HG02973 (cell line): ENCODE results near the gene DCST1.

Source experiments
- ATAC-seq: cut with Tn5 transposase; IDR thresholded peaks from one replicate; pipeline ENCODE4 v1.9.1; 2021; ENCODE audit warnings: moderate library complexity; ENCODE audit not compliant: unreplicated experiment

Gene DCST1

DNA sequence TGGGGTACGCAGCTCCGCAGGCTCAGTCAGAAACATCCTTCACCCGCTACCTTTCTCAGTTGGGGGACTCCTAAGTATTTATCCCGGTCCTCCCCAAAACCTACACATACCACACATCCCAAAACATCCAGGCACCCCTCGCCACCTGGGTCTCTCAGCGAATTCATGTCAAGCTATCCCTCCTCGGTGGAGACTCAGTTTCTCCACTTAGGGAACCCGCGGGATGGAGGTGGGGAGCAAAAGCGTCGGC, 32.3 kb upstream of the DCST1 start:
- ATAC-seq = no peak

DNA sequence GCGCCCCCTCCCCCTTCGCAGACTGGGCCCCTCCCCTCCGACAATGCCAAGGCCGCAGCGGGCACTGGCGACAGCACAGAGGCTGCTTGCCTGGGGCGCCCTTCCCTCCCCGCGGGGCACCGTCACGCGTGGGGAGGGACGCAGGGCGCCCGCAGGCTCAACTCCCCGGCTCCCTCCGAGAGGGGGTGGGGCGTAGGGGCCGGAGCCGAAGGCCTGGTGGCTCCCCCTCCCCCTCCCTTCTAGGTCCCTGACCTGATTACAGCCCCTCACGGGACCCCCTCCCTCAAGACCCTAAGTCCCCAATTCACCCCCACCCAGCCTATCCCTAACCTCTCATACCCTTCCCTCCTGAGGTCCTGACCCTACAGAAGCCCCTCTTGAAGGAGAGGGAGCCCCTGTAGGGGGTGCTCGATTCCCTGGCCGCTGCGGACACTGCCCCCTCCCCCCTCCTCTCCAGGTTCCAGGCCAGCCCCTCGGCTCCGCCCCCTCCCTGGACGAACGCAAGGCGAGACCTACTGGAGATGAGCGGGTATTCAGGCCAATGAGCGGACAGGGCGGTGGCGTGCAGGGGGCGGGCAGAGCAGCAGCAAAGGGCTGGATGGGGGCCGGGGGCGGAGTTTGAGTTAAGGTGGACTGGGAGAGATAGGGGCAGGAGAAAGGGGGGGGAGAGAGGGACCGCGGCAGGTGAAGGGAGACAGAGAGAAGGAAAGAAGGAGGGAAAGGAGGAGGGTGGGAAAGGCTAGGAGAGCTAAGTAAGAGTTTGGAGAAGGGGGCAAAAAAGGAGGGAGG, 31.8 kb upstream of the DCST1 start:
- peak; percentile 48 for ATAC-seq

DNA sequence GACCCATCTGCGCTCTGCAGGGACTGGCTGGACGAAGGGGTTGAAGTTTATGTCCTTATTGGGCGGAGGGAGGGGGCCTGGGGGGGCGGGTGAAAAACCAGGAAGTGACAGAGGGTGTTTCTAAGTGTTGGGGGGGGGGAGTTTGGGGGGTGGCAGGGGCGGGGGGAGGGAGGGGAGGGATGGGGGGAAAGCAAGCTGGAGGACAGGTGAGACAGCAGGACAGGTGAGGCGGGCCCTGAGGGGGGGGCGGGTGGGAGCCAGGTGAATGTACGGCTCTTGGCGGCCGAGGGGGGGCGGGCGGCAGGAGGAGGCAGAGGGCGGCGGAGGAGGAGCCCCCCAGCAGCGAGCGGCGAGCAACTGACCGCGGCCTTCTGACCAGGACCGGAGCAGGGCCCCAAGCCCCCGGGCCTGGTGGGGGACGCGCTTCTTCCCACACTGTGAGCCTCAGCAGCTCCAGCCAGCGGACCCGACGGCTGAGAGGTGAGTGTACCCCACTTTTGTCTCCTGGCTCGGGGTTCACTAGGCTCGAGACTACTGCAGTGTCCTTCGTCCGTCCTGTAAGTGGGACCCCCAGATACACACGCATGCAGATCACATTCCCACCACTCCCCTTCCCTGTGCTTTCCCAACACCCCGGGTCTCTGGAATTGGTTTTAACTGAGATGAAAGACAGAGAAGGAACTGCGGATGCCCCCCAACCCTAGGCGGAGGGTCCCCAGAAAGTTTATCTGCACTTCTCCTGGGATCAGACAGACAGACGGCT, 31.0 kb upstream of the DCST1 start, which contains the start of gene ZBTB7B:
Gene ZBTB7B (plus strand): TSS at position 339 of the 763 bp plus-strand sequence. CDS start 11,859 bp downstream, outside the sequence.
- ATAC-seq = no peak

DNA sequence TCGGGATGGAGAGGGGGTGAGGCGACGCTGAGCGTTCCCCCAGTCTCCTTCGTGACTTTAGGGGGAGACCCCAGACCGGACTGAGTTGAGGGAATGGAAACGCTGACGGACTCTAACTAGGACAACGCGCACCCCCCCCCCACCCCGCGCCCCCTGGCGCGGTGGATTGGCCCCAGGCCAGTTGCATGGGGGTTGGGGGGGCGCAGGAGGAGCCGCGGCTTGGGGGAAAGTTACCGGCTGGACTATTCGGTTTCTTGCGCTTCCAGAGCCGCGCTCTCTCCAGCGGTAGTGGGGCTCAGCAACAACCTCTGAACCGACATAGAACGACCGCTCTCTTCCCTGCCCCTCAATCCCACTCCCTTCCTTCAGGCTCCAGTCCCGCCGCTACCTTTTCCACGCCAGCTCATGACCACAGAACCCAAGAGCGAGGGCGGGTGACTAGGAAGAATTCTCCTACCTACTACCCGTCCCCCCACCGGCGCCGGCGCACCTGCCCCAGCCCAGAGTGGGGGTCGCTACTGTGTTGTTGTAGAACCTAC, 30.3 kb upstream of the DCST1 start:
- ATAC-seq = no peak

DNA sequence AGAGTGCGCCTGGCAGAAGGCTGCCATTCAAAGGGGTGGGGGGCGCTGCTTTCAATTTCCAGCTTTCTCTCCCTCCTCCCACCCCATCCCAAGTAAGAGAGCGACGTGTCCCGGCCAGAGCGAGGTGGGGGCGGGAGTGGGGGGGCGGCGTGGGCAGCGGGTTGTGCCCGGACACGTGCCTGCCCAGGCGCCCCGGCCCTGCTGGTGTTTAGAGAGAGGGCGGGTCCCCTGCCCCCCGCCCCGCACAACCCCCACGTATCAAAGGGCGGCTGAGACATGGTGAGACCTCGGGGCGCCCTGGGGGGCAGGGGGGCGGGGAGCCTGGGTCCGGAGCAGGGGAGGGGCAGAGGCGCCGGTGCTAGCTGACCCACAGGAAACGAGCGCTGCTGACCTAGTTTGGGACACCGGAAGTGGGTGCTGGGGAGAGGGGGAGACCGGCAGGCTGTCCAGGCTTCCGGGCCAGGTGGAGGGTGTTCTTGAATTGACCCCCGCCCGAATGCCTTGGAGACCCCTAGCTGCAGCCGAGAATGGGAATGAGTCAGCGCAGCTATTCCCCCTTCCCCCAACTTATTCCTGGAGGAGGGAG, 29.8 kb upstream of the DCST1 start:
- no peak for ATAC-seq

DNA sequence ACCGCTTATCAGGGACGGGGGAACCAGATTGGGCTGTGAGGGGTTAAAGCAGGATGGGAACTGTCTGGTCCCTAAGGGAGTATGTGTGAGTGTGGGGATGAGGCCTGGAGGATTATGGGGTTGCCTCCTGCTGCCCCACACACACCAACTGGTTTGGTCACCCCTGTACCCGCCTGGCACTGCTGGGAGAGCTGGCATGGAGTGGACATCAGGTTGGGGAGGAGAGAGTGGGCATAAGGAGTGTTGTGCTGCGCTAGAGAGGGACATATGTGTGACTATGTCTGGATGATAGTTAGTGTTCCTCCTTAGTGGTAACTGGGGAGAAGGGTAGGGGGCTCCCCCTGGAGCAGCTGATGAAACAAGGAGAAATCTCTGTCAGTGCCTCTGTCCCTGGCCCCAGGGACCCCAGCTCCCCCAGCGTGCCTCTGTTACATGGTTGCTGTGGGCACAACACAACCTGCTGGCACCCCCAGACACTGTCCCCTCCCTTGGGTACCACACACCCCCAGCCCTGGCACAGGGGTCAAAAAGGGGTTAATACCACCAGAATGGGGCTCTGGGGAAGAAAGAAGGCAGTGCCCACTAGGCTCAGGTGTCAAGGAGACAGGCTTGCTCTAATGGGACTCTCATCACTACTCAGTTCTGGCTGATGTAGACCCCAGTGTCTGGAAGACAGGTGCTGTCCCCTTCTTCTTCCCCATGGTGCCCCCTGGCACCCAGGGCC, 29.1 kb upstream of the DCST1 start:
- no peak for ATAC-seq

DNA sequence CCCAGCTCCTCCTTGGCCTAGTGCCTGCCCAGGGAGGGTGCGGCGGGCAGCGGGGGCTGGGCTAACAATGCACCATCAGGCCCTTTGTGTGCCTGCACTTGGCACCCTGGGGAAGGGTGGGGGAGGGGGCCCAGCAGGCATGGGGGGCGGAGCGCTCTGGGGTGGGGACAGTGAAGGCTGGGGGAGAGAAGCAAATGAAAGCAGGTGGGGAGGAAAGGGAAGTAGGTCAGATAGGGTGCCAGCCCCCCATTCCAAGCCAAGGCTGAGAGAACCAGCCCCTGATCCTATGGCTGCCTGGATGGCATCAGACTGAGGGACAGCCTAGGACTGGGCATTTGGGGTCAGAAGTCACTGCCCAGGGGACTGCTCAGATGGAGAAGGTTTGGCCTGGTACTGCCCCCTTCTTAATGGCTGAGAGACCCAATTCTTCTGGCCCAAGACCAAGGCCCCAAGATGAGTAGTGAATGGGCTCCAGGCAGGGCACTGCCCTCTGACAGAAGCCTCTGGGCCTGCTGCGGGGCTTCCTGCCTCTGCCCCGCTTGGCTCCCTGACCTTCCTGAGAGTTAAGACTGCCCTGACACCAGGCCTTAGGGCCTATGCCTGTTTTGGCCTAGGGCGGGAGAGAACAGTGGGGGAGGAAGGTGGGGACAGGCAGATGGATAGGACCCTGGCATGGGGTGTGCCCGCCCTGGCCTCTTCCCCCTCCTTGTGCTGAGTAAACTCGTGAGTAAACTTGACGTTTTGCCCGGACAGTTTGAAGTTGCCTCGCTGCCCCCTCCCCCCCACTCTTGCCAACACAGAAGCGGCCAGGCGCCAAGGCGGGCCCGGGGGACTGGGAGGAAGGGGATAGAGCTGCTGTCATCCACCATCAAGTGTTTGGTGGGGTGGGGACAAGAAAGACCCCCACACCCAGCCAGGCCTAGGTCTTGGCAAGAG, 28.3 kb upstream of the DCST1 start:
- ATAC-seq = no peak

DNA sequence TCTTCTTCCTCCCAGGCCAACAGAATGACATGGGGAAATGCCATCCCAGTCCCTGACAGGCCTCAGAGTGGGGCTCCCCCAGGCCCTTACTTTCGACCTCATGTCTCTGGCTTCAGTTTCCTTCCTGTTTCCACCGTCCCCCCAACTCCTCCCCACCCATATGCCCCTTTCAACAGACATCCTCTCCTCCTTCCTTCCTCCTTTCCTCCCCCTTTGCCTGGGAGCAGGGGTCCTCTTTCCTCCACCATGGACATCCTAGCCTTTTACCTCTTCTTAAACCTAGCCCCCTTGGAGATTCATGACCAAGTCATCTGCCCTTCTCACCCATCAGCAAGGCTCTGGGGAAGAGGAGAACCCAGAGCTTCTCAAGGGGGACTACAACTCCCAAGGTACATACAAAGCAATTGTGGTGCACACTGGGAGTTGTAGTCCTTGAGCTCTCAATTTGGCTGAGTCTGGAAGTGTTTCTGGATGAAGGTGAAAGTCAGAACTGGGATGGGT, 27.0 kb upstream of the DCST1 start:
- no peak for ATAC-seq

DNA sequence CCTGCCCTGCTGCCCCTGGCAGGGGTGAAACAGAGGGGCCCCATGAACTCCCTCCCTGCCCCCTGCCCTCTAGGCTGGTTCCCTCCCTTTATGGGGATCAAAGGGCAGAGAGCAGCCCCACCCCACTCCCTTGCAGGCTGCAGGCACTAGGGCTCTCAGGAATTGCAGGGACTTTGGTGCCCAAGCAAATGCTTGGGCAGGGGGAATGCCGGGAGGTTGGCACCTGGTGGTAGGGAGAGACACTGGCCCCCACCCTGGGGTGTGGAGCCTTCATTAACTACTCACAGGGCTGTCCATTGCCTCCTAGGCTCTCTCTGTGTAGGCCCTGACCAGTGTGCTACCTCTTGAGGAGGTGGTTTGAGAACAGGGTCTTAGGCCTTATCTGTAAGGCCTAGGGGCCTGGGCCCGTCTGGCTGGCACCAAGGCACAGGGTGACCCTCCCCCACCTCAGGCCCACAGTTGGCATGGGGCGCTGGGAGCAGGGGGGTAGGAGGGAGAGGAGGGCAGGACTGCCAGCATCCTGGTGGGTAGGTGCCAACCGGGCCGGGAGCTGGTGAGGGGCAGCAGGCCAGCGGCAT, 26.3 kb upstream of the DCST1 start:
- ATAC-seq = no peak

DNA sequence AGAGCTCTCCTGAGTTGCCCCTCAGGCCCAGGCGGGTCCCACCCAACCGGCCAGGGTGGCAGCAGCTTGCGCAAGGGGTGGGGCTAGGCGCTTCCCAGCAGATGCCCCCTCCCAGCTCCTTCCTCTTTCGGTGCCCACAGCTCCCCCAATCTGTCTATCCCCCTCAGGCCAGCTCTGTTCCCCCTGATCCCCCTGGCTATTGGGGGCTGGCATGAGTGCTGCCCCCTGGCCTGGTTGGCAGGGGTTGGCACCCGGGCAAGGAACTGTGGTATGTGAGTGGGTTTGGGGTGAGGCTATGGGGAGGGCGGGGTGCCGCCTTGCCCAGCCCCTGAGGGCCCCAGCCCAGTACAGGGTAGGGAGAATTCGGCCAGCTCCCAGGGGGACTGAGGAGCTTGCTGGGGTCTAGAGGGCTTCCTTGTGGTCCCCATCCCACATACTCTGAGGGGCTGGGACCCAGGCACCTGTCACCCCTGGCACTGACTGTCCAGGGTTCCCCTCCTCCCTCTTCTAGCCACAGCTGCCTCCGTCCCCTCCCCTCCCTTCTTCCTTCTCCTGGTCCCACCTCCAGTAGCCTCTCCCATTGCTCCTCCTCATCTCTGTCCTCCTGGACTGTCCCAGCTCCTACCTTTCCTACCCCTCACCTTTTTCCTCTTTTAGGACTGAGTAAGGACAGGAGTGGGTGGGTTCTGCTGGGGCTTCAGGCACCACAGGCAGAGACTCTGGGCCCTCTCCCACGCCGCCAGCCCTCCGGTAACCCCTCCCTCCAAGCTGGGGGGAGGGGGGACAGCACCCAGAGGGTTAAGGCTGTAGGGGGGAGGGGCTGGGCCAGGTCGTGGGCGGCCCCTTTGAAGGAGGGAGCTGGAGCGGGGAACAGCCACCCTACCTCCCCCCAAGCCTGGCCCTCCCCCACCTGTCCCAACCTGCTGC, 25.3 kb upstream of the DCST1 start:
- no peak for ATAC-seq

DNA sequence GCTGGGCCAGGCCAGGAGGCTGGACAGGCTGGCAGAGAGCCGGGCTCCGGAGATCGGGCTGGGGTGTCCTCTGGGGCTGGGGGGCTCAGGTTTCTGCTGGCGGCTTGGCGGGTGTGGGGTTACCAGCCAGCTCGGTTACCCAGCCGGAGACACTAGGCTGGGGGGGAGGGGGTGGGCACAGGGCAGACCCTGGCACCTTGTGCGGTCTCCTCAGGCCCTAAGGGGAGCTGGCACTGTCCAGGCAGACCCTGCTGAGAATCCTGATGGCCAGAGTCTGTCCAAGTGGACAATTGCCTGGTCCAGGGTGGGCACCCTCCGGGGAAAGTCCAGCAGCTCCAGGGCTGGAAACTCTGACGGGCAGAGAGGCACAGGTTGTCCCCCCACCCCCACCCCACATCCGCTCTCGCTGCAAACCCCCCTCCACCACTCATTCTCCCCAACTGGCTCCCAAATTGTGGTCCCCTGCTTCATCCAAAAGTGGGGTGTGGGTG, 24.4 kb upstream of the DCST1 start:
- no peak for ATAC-seq

DNA sequence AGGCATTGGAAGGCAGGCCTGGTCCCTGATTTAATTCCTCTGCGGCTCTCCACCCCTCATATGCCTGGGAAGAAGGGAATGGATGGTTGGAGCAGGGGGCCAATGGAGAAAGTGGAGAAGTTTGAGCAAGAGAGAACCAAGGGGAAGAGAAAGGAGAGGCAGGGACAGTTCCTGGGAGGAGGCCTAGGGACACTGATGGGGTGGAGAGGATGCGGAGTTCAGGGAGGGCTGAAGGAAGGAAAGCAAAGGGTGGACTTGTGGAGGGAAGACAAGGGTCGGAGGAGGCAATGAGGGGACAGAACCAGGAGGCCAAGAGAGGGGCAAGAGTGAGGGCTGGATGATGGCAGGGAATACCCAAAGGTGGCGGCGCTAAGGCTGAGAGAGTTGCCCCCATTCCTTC, 23.9 kb upstream of the DCST1 start:
- no peak for ATAC-seq

DNA sequence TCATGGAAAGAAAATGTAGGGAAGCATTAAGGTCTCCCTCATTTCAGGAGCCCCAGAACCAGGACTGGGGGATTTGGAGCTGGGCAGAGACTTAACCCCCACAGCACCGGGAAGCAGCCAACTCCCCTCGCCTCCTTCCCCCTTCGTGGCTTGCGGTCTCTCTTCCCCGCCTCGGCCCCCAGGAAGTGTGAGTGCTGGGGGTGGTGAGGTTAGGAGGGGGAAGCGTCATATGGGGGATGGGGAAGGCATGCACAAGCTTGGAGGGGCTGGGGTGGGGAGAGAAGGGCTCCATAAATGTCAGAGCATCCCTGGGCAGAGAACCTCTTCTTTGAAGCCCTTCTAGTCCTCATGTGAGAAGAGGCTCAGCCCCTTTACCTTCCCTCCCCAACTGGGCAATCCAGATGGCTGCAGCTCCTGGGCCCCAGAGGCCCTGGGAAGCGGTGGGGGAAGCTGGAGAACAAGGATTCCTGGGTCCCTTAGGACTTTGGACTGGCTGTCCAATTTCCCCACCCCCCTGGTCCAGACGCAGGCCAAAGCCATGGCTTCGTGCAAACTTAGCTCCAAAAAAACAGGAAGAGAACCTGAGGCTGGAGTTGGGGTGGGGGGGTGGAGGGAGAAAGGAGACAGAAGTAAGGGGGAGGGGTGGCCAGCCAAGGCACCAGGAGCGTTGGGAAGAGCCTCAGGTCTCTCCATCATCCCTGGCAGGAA, 23.3 kb upstream of the DCST1 start:
- no peak for ATAC-seq

DNA sequence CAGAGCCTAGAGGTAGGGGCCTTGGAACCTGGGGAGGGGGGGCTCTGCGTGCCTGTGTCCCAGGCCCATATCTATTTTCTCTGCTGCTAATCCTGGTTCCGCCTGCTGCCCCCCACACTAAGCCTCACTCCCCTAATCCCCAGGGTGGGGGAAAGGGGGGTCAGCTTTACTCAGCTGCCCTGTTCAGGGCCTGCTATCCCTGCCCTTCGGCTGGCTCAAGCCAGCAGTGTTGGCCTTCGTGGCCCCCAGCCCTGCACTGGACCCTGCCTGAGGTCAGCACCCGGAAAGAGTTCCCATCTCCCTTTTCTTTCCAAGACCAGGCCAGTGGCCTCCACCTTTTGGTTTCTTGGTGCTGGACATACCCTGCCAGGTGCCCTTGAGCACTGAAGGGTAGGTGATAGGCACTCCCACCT, 22.6 kb upstream of the DCST1 start:
- no peak for ATAC-seq

DNA sequence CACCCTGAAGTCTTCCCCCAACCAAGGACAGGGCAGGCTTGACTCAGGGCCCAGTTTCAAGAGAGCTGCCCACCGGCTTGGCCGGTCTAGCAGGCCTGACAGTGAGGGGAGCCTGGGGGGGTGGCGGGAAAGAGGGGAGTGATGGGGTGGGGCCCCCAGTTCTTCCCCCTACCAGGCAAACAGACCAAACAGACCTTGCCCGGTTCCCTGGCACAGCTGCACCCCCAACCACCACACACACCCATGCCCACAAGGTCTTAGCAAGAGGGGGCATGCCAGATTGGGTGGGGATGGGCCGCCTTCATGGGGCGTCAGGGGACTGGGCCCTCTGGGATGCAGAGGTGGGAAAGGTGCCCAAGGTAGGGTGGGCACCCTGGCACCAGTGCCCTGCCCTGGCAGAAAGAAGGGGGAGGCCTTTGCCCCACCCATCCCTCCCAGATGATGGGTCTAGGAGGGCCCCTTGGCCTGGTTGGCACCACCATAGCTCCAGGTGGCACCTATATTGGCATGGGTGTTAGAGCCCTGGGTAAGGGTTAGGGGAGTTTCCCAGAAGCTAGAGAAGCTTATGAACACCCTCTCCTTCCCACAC, 22.1 kb upstream of the DCST1 start:
- no peak for ATAC-seq

DNA sequence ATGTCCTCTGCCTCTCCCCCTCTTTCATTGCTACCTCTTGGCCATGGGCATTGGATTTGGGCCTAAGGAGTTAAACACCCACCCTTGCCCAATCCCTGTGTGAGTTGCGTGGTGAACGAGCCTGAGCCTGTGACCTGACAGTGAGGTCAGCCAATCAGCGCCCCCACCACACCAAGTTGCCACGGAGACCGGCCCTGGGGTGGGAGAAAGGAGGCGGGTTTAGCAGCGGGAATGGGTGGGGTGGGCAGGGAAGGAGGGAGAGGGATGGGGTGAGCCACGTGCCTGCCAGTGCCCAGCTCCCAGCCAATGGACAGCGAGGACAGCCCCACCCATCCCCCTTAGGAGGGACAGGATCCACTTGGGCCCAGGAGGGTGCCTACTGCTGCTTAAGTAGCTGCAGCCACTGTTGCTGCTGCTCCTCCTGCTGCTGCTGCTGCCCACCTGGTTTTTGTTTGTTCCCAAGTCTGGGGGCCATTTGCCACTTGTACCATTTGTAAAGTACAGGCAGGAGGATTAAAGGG, 21.5 kb upstream of the DCST1 start:
- no peak for ATAC-seq
